GM19035 (cell line): ENCODE data around the gene RPS15.
"Not testable (repeated sequence)": the region's sequence is repeated elsewhere in the genome, so short reads cannot be mapped to it uniquely, and the experiment has no call there.

Experiments
- ATAC-seq: cut with Tn5 transposase; IDR thresholded peaks from one replicate; pipeline ENCODE4 v1.9.1; 2021; ENCODE audit not compliant: unreplicated experiment

Gene RPS15

DNA sequence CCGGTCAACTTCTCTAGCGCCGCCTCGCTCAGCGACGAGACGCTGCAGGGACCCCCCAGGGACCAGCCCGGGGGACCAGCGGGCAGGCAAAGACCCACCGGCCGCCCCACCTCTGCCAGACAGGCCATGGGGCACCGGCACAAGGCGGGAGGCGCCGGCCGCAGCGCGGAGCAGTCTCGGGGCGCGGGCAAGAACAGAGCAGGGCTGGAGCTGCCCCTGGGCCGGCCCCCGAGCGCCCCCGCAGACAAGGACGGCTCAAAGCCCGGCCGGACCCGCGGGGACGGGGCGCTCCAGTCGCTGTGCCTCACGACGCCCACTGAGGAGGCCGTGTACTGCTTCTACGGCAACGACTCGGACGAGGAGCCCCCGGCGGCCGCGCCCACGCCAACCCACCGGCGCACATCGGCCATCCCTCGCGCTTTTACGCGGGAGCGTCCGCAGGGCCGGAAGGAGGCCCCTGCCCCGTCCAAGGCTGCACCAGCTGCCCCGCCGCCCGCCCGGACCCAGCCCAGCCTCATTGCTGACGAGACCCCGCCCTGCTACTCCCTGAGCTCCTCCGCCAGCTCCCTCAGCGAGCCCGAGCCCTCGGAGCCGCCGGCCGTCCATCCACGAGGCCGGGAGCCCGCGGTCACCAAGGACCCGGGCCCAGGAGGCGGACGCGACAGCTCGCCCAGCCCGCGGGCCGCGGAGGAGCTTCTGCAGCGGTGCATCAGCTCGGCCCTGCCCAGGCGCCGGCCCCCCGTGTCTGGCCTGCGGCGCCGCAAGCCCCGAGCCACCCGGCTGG, 29.5 kb downstream of the RPS15 start:
- ATAC-seq, result no peak

DNA sequence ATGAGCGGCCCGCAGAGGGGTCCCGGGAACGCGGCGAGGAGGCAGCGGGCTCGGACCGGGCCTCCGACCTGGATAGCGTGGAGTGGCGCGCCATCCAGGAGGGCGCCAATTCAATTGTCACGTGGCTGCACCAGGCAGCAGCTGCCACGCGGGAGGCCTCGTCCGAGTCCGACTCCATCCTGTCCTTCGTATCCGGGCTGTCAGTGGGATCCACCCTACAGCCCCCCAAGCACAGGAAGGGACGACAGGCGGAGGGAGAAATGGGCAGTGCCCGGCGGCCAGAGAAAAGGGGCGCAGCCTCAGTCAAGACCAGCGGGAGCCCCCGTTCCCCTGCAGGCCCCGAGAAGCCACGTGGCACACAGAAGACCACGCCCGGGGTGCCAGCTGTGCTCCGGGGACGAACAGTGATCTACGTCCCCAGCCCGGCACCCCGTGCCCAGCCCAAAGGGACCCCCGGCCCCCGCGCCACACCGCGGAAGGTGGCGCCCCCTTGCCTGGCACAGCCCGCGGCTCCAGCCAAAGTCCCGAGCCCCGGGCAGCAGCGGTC, 30.2 kb downstream of the RPS15 start:
- ATAC-seq, result no peak

DNA sequence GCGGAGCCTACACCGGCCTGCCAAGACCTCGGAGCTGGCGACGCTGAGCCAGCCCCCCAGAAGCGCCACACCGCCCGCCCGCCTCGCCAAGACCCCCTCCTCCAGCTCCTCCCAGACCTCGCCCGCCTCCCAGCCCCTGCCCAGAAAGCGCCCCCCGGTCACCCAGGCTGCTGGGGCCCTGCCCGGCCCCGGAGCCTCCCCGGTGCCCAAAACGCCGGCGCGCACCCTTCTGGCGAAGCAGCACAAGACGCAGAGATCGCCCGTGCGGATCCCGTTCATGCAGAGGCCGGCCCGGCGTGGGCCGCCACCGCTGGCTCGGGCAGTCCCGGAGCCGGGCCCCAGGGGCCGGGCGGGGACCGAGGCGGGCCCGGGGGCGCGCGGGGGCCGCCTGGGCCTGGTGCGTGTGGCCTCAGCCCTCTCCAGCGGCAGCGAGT, 30.6 kb downstream of the RPS15 start:
- no peak for ATAC-seq

DNA sequence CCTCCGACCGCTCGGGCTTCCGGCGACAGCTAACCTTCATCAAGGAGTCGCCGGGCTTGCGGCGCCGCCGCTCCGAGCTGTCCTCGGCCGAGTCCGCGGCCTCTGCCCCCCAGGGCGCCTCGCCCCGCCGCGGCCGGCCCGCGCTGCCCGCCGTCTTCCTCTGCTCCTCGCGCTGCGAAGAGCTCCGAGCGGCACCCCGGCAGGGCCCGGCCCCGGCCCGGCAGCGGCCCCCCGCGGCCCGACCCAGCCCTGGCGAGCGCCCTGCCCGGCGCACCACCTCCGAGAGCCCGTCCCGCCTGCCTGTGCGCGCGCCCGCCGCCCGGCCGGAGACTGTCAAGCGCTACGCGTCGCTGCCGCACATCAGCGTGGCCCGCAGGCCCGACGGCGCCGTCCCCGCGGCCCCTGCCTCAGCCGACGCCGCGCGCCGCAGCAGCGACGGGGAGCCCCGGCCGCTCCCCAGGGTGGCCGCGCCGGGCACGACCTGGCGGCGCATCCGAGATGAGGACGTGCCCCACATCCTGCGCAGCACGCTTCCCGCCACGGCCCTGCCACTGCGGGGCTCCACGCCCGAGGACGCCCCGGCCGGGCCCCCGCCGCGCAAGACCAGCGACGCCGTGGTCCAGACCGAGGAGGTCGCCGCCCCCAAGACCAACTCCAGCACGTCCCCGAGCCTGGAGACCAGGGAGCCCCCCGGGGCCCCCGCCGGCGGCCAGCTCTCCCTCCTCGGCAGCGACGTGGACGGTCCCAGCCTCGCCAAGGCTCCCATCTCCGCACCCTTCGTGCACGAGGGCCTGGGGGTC, 31.3 kb downstream of the RPS15 start:
- no peak for ATAC-seq

DNA sequence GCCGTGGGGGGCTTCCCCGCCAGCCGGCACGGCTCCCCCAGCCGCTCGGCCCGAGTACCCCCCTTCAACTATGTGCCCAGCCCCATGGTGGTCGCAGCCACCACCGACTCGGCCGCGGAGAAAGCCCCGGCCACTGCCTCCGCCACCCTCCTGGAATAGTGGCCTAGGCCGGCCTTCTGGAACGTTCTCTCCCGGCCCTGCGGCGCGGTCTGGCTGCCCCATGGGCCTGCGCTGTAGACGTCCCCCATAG, 31.8 kb downstream of the RPS15 start:
- ATAC-seq, result no peak

DNA sequence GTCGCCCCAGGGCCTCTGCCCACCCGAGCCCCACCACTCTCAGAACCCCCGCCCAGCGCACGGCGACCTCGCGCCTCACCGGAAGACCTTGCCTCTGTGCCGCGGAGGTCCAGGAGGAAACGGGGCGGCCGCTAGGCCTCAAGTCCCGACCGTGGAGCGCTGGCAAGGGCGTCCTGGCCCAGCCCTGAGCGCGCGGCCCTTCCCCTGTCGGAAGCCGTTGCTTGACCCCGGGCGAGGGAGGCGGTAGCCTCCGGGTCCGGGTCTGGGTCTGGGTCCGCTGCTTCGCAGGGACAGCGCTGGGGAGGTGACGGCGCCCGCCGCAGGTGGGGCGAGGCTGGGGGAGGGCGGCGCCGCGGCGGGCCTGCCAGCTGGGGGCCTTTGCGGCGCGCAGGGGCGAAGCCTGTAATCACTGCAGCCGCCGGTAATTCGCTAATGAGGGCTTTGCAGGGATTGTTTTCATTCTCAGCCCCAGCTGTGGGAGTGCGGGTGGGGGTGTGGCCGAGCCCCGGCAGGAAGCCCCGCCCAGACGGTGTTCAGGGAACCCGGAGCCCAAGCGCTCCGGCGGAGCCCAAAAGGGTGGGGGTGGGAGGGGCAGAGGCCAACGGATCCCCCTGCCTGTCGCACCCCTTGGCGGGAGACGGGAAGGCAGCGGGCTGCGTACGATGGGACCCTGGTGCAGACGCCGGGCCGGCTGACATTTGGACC, 32.3 kb downstream of the RPS15 start:
- no peak for ATAC-seq

DNA sequence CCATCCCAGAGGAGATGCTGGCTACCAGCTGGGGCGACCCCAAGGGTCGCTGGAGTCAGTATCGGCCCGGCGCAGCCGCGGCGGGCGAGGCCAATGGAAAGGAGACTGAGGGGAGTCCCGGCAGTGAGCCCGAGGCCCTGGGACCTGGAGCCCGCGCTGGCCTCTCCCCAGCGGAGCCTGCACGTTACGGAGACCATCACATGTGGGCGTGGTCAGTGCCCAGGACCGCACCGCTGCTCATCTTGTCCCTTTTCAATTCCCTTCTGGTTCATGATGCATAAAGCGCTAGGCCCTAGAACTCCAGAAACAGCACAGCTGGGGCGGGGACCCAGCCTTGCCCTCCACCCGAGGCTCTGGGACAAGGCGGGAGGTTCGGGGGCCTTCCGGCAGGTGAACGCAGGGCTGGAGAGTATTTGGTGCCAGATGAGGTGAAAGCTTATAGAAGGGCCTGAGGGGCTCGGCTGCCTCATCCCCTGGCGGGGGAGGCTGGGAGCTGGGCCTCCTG, 32.9 kb downstream of the RPS15 start:
- ATAC-seq, result no peak

DNA sequence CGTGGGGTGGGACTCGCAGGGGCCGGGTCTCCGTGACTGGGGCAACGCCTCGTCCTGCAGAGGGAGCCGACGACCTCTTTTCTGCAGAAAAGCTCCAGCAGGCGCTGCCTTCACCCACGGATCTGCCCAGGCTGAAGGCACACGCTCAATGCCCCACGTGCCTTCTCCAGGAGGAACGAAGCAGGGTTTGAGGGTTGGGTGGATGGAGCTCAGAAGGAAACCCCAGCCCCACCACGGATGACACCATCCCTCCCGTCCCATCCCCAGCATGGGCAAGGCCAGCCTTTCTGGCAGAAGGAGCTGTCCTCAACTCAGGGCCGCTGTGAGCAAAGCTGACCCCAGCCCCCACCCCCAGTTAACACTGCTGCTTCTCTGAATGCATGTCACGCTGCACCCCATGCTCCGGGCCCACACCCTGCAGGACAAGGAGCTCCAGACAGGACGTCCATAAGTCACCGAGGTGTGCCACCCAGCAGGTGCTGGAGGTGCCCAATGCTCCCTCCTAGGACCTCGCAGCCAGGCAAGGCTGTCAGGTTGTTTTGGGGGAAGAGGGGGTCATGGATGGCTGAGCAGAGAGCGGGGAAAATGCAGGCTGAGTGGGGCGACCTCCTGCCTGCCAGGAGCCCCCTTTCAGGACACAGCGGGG, 33.4 kb downstream of the RPS15 start:
- ATAC-seq, result no peak

DNA sequence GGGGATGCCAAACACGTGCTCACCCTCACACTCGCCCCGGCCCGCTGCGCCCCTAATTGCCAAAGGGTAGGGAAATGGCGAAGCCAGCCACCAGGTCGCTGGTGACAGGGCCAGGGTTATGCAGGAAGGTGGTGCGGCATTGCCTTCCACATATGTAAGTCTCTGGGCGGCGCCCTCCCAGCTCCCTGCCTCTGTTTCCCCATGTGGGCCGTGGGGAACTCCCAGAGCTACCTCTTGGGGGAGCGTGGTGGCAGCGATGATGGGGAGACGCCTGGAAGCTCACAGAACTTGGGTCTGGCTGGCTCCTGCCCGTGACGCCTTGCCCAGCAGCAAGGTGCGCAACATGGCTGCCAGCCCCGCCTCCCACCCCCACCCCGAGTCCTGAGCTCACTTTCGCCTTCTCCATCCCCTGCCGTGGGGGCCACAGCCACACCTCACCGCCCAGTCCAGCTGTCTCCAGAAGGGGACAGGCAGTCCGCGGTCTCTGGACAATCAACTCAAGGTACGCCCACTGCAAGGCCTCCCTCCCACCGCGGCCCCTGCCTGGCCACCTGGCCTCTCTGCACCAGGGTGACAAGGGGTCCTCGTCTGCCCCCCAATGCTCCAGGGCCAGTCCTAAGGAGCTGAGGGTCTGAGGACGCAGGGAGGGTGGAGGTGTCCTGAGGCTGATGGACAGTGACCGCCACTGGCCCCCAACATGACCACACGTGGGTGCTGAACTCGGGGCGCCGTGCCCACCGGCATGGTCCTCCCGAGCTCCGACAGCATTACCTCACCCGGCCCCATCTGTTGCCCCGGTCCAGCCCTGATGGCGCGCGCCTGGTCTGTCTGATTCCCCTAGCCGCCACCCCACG, 34.3 kb downstream of the RPS15 start:
- no peak for ATAC-seq

DNA sequence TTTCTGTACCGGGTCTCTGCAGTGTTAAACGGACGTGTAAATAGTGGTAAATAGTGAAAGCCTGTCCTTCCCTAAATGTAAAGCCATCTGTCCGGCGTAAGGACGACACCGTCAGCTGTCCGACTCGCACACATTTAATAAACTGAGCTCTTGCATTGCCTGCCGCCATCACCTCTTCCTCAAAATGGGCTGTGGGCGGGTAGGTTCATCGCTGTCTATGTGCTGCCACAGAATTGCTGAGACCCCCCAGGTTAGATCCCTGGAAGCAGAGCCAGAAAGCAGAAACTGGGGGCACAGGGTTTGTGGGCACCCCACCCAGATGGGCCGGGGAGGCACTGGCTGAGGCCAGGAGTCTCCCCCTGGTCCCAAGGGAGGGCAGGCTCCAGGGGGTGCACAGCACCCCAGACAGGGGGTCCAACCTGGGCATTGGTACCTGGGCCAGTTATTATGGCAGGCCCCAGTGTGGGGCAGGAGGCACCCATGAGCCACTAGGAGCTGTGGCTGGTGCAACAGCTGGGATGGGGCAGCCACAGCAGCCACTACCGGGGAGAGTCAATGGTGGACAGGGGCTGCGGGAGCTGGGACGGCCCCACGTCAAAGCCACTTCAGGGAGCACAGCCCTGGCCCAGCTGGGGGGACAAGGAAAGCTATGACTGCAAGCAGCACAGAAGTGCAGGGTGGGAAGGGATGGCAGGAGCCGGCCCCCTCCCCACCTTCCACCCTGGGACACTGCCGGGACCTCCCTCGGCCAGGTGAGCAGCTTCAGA, 35.1 kb downstream of the RPS15 start:
- ATAC-seq, result no peak

DNA sequence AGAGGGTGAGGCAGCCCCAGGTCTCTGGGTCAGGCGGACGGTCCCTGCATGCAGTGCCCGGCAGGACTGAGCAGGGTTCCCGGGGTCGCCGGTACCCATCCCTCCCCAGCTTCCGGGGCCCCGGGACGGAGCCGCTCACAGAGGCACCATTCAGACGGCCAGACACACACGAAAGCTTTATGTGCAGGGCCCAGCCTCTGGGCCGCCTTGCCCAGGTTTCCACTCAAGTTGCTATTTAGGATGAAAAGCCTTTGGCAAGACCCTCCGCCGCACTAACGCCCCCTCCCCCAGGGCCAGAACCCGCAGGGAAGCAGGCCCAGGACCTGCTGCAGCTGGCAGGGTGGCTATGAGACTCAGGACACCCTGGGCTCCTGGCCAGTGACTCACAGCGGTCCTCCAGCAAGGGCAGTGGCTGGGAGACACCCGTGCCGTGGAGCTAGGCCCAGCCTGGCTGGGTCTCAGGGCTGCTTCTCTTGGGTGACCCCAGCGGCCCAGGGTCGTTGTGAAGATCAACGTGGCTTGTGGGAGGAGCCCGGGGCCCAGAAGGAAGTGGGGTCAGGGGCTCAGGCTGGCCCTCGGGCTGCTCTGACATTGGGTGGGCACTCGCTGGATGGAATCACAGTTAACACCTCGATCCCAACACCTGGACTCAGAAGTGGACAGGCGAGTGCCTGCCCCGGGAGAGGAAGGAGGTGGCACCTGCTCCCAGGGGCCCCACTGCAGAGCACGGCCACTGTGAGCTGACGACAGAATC, 36.0 kb downstream of the RPS15 start:
- ATAC-seq, result no peak

DNA sequence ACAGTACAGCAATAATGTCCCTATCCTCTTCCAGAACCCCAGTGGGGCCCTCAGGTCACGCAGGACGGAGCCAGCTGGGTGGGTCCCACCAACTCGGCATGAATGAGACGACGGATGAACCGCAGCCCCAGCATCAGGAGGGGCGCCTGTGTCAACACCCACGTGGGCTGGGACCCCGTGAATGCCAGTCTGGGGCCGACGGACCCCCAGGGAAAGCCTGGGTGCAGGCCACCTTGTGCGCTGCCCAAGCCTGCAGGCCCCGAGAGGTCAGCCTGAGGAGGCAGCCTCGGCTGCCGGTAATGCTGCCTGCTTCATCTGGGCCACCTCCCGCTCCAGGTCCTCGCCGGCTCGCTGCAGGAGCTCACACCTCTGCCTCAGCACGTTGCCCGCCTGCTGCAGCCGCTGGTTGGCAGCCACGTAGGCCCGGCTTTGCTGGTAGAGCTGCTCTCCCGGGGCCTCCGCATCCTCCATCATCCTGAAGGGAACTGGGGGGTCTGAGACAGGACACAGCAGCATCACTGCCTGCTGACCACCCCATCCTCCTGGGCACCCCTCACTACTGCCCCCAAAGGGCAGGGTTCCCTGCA, 36.7 kb downstream of the RPS15 start:
- ATAC-seq, result no peak

DNA sequence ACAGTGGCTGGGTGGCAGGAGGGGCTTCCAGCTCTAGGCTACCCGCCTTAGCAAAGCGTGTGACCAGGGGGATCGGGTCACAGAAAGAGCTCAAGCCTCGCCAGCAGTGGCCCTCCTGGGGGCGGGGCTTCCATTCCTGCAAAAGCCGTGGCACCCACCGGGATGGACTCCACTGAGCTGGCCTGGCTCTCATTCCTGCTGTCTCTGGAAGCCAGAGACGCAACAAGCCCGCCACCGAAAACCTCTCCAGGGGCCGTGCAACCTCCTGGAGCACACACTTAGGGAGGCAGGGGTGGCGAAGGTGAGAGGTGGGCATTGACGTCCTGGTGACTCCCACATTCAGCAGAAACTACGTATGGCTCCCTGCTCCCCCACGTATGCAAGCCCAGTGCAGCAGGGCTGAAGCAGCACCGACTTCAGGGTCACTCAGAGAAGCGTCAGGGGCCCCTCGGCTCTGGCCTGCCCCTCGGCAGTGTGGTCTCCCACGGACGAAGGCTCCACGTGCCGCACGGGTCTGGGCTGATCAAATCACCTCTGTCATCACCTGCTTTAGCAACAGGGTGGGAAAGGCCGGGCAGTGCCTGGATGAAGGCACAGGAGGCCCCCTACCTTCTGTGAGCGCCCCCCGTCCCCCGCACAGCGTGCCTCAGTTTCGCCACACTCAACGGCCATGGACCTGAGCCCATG, 37.7 kb downstream of the RPS15 start:
- no peak for ATAC-seq

DNA sequence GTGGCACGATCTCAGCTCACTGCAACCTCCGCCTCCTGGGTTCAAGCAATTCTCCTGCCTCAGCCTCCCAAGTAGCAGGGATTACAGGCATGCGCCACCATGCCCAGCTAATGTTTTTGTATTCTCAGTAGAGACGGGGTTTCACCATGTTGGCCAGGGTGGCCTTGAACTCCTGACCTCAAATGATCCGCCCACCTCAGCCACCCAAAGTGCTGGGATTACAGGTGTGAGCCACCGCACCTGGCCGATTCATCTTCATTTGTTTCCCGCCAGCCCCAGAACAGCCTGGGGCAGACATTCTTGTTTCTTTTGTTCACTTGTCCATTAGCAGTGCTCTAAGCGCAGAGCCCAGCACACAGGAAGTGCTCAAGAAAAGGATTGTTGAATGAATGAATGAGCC, 38.9 kb downstream of the RPS15 start:
- not testable (repeated sequence) for ATAC-seq

DNA sequence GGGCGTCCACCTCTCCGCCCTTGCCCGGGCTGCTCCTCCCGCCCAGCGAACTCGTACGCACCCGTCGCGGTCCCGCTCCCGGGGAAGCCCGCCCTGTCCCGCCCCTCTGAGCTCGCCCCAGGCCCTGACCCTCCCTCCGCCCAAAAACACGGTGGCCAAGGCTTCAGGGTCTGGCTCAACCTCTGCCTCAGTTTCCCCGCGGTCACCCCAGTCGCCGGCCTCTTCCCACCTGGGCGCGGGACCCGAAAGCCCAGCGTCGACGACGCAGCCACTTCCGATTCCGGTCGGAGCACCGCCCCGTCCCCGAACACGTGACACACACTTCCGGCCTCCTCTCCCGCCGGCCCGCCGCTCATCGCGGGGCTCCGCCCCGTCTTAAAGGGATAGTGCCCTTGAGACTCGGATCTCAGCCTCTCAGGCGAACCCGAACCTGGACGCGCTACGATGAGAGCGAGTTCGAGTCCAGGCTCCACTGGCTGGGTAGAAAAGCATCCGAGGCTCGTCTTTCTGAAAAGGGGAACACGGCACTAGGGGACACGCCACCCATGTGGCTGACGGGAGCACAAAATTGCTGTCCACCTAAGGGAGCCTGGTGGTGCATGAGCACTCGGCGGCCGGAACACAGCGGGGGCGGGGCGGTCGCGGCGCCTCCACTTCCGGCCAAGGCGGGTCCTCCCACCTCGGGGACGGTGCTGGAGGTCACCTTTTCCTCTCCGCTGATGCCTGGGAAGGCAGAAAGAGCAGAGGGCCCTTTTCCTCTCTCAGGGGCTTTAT, 40.9 kb downstream of the RPS15 start, which contains the start of gene C19orf25:
Gene C19orf25, minus strand, starts transcription at position 282 of the 774 bp plus-strand sequence. CDS start 312 bp downstream, outside the sequence.
- peak; percentile 87 for ATAC-seq

DNA sequence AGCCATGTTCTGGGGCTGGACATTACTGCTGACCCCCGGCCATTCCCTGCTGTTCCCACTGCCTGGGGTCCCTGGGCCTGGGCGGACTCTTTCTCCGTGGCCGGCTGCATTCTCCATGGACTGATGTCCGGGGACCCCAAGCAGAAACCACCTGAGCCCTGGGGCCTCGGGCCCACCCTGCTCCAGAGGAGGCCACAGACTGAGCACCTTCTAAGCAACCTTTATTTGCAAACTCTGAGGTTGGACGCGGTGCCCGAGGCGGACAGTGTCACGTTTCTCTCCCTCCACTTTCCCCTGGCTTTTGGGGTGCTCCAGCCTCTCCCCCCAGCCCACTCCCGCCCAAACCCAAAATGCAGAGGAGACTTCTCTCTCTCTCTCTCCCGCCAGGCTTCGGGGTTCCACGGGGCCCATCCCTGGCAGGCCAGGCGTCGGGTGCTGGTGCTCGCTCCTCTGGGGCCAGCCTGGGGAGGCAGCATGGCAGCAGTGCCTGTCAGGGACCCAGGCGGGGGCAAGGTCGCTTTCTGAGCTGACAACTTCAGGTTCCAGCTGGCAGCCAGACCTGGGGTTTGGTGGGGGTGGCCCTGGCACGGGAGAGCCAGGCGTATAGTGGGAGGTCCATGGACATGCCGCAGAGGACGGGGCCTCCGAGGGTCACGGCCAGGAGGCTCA, 43.2 kb downstream of the RPS15 start:
- no peak for ATAC-seq
